GM18873 (cell line): Measurements from ENCODE around the gene PTPN2.

Source experiments
- ATAC-seq: cut with Tn5 transposase; IDR thresholded peaks from one replicate; pipeline ENCODE4 v1.9.1; 2021; ENCODE audit warnings: mild to moderate bottlenecking, moderate library complexity, moderate number of reproducible peaks; ENCODE audit not compliant: unreplicated experiment, low FRiP score

The PTPN2 gene

GRCh38 chr18:12750715-12751502 lies 133.1 kb downstream of the PTPN2 start:
- ATAC-seq = no peak

GRCh38 chr18:12750076-12750714 lies 133.8 kb downstream of the PTPN2 start:
- no peak for ATAC-seq

DNA sequence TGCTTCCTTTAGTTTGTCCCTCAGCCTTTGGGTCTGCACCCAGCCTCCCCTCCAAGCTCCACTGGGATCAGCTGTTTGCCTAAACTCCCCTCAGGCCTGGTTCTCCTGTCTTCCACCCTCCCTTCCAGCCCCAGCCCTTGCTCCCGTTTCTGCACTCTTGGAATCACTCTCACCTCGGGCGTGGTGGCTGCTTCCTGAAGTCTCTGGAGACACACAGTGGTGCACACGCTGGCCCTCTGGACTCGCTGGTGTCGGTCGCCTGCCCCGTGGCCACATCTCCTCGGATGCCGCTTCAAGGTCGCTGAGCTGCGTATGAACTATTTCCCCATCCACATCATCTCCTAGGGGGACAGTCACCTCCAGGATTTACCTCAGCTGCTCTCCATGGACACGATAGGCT lies 134.9 kb downstream of the PTPN2 start:
- no peak for ATAC-seq

DNA sequence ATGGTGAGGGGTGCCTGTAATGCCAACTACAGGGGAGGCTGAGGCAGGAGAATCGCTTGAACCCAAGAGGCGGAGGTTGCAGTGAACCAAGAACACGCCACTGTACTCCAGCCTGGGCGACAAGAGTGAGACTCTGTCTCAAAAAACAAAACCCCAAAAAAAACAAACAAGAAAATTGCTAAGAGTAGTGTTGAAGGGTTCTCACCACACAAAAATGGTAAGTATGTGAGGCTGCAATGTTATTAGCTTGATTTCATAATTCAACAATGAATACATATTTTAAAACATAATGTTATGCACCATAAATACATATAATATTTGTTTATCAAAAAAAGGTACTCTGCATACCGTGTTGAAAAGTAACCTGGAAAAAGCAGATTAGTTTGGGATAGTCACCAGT lies 135.4 kb downstream of the PTPN2 start:
- no peak for ATAC-seq

GRCh38 chr18:12747530-12748315 lies 136.3 kb downstream of the PTPN2 start:
- no peak for ATAC-seq

DNA sequence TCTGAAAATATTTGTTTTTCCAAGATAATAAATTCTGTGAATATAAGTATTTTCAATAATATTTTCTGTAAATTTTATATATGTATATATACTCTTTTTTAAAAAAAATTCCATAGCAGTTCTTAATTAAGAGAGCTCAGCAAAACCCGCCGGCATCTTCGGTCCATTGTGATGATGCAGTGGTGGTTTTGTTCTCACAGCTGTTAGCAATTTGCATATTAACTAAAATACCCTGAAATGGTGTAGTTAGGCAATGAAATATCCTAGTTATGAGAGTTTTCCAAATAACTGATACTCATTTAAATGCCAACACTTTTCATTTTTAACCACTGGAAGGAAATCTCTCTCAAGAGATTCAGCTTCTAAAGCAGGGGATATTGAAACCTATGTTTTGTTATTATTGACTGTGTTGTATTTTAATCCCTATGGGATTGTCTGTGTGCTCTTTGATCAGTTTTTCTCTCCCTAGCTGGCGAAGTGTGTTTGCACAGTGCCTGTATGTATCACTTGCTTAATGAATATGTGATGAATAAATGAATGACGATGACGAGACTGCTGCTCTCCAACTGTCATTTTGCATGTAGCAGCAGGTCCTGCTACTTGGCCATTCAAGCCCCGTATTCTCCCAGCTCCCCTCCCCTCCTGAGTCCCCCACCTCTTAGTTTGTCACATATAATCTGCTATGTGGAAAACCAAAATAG lies 138.8 kb downstream of the PTPN2 start:
- ATAC-seq = no peak

GRCh38 chr18:12744103-12744502 lies 139.9 kb downstream of the PTPN2 start:
- ATAC-seq = no peak

- ATAC-seq = no peak
Measured at GRCh38 chr18:12742453-12742852, 141.6 kb downstream of the PTPN2 start.
